H1 (cell line): ENCODE data around the gene OSTN. TPM values are rescaled to one million over a fixed set of nuclear protein-coding genes. Genes with fewer than 3 reads are reported as not detected.

Experiments used
- CTCF ChIA-PET: fragments of 300-600 bp; sonication (Branson Sonifier 250); formaldehyde crosslinking; loops from one replicate; lab custom pipeline; 2021; ENCODE audit not compliant: partially characterized antibody; lab: Charles Lee
- POLR2A ChIA-PET: fragments of 300-600 bp; sonication (Branson Sonifier 250); formaldehyde crosslinking; loops from one replicate; lab custom pipeline; 2021; ENCODE audit warnings: inconsistent platforms; ENCODE audit not compliant: partially characterized antibody; lab: Charles Lee
- DNase-seq, 2 experiments: peaks; one replicate each; pipeline versions ENCODE4 v3.0.0 to v3.0.0-alpha.2; 2010 to 2022; ENCODE audit warnings: low spot score in 2 of 2, low read depth in 1 of 2, mixed read lengths in 1 of 2
- FAIRE-seq: peaks from 2 replicates; lab custom pipeline; 2011; peaks lifted over from hg19 to GRCh38; lab: Jason Lieb, UNC
- H2AFZ ChIP-seq: 2 replicates; pipeline ENCODE4 v1.8.1; 2012; ENCODE audit warnings: low read length, inconsistent platforms
- H2AK5ac ChIP-seq: 2 replicates; pipeline ENCODE4 v1.6.1; 2013; ENCODE audit warnings: low read depth, low read length
- H2BK120ac ChIP-seq: replicated peaks from 2 replicates; pipeline ENCODE3; 2013; ENCODE audit warnings: low read depth, low read length, inconsistent platforms
- H2BK12ac ChIP-seq: 2 replicates; pipeline ENCODE4 v1.6.1; 2013; ENCODE audit warnings: low read depth, low read length
- H2BK15ac ChIP-seq: 2 replicates; pipeline ENCODE4 v1.6.1; 2013; ENCODE audit warnings: low read length
- H2BK20ac ChIP-seq: 2 replicates; pipeline ENCODE4 v1.6.1; 2013; ENCODE audit warnings: low read length
- H2BK5ac ChIP-seq: 2 replicates; pipeline ENCODE4 v1.6.1; 2013; ENCODE audit warnings: low read depth, low read length
- H3K14ac ChIP-seq: 2 replicates; pipeline ENCODE4 v1.6.1; 2013; ENCODE audit warnings: inconsistent platforms; ENCODE audit not compliant: insufficient read length
- H3K18ac ChIP-seq: 2 replicates; pipeline ENCODE4 v1.6.1; 2013; ENCODE audit warnings: low read length; ENCODE audit errors: extremely low read depth
- H3K23ac ChIP-seq: 2 replicates; pipeline ENCODE4 v1.6.1; 2013; ENCODE audit warnings: inconsistent platforms; ENCODE audit not compliant: insufficient read length
- H3K23me2 ChIP-seq: 2 replicates; pipeline ENCODE4 v1.6.1; 2013; ENCODE audit warnings: low read depth, low read length
- H3K27ac ChIP-seq: 2 replicates; pipeline ENCODE4 v1.6.1; 2011; ENCODE audit warnings: low read depth, low read length, inconsistent platforms
- H3K27me3 ChIP-seq, 4 experiments: replicated peaks in 1 of 4; 1 replicate in 1 of 4; 2 replicates in 3 of 4; pipeline versions ENCODE4 v1.6.1 to v1.8.1; 2011 to 2013; ENCODE audit warnings: low read length in 3 of 4, mild to moderate bottlenecking in 3 of 4, inconsistent platforms in 2 of 4, mixed read lengths in 2 of 4, moderate library complexity in 1 of 4; ENCODE audit not compliant: control insufficient read depth in 3 of 4, insufficient read depth in 3 of 4; ENCODE audit errors: extremely low read depth in 1 of 4
- H3K36me3 ChIP-seq, 4 experiments: 2 replicates each; pipeline versions ENCODE4 v1.6.1 to v1.8.1; 2011 to 2013; ENCODE audit warnings: mild to moderate bottlenecking in 4 of 4, low read length in 3 of 4, moderate library complexity in 2 of 4, control low read depth in 1 of 4, inconsistent platforms in 1 of 4; ENCODE audit not compliant: insufficient read depth in 4 of 4, control insufficient read depth in 2 of 4
- H3K4ac ChIP-seq: replicated peaks from 2 replicates; pipeline ENCODE3; 2013; ENCODE audit warnings: low read length, low read depth, mixed read lengths, inconsistent platforms; ENCODE audit not compliant: insufficient read length
- H3K4me1 ChIP-seq, 4 experiments: replicated peaks in 1 of 4; 1 replicate in 1 of 4; 2 replicates in 3 of 4; pipeline versions ENCODE4 v1.6.1 to v1.8.1; 2011 to 2013; ENCODE audit warnings: low read length in 3 of 4, inconsistent platforms in 2 of 4, mixed read lengths in 1 of 4; ENCODE audit not compliant: insufficient read depth in 4 of 4, control insufficient read depth in 3 of 4
- H3K4me2 ChIP-seq, 2 experiments: 2 replicates each; pipeline versions ENCODE4 v1.6.1 to v1.8.1; 2011 to 2013; ENCODE audit warnings: low read depth in 2 of 2, low read length in 2 of 2, control low read depth in 1 of 2, inconsistent platforms in 1 of 2, mild to moderate bottlenecking in 1 of 2; ENCODE audit not compliant: insufficient read depth in 1 of 2
- H3K4me3 ChIP-seq, 4 experiments: fragments of 200-600, 300-600 bp in 1 of 4; sonication (generic), shearing (Covaris generic), sonication (Bioruptor Twin) in 1 of 4; 2 replicates each; pipeline versions ENCODE4 v1.5.1 to v1.8.1; 2011 to 2016; ENCODE audit warnings: low read length in 4 of 4, low read depth in 3 of 4, control low read depth in 2 of 4, inconsistent platforms in 2 of 4, mild to moderate bottlenecking in 2 of 4, mixed read lengths in 1 of 4, moderate library complexity in 1 of 4; ENCODE audit not compliant: insufficient read depth in 2 of 4; ENCODE audit errors: extremely low read depth in 1 of 4
- H3K56ac ChIP-seq: replicated peaks from 2 replicates; pipeline ENCODE3; 2013; ENCODE audit warnings: low read depth, mild to moderate bottlenecking, mixed read lengths, low read length, inconsistent platforms; ENCODE audit not compliant: insufficient read length
- H3K79me1 ChIP-seq: 2 replicates; pipeline ENCODE4 v1.6.1; 2013; ENCODE audit warnings: low read depth, low read length, control low read depth
- H3K79me2 ChIP-seq, 2 experiments: 2 replicates each; pipeline versions ENCODE4 v1.6.1 to v1.8.1; 2012 to 2013; ENCODE audit warnings: low read length in 2 of 2, mild to moderate bottlenecking in 2 of 2, inconsistent platforms in 1 of 2; ENCODE audit not compliant: insufficient read depth in 2 of 2, control insufficient read depth in 1 of 2
- H3K9ac ChIP-seq, 4 experiments: replicated peaks in 1 of 4; 1 replicate in 1 of 4; 2 replicates in 3 of 4; pipeline versions ENCODE4 v1.6.1 to v1.8.1; 2011 to 2013; ENCODE audit warnings: low read depth in 3 of 4, low read length in 3 of 4, control low read depth in 2 of 4, mild to moderate bottlenecking in 2 of 4, moderate library complexity in 2 of 4, inconsistent platforms in 1 of 4; ENCODE audit errors: extremely low read depth in 1 of 4
- H3K9me3 ChIP-seq, 2 experiments: 2 replicates each; pipeline versions ENCODE4 v1.6.1 to v1.8.1; 2012 to 2013; ENCODE audit warnings: mild to moderate bottlenecking in 2 of 2, moderate library complexity in 2 of 2, control low read depth in 1 of 2, inconsistent platforms in 1 of 2, low read depth in 1 of 2, low read length in 1 of 2, mixed read lengths in 1 of 2; ENCODE audit not compliant: insufficient read depth in 2 of 2
- H4K20me1 ChIP-seq, 2 experiments: replicated peaks in 1 of 2; 2 replicates each; pipeline versions ENCODE3 to v1.8.1; 2011 to 2013; ENCODE audit warnings: inconsistent platforms in 2 of 2, low read length in 2 of 2, mild to moderate bottlenecking in 1 of 2; ENCODE audit not compliant: insufficient read depth in 2 of 2, control insufficient read depth in 1 of 2
- H4K5ac ChIP-seq: 2 replicates; pipeline ENCODE4 v1.6.1; 2013; ENCODE audit warnings: low read length, low read depth, mixed read lengths, inconsistent platforms; ENCODE audit not compliant: insufficient read length
- H4K8ac ChIP-seq: 2 replicates; pipeline ENCODE4 v1.8.0; 2013; ENCODE audit warnings: mild to moderate bottlenecking, moderate library complexity, low read length, inconsistent platforms; ENCODE audit not compliant: insufficient read depth; ENCODE audit errors: extremely low read depth
- H4K91ac ChIP-seq: replicated peaks from 2 replicates; pipeline ENCODE3; 2013; ENCODE audit warnings: low read length, mixed read lengths, inconsistent platforms; ENCODE audit not compliant: insufficient read length
- CBX5 ChIP-seq: fragments of 300-800, 300-1000 bp; sonication (generic); IDR thresholded peaks from 2 replicates; pipeline ENCODE4 v1.7.1; 2016; ENCODE audit warnings: antibody characterized with exemption, low read length, low read depth
- CHD2 ChIP-seq: IDR thresholded peaks from 2 replicates; pipeline ENCODE4 v1.6.1; 2012; ENCODE audit warnings: low read length, improper control_type of control experiment
- GTF2F1 ChIP-seq: IDR thresholded peaks from 2 replicates; pipeline ENCODE4 v1.6.1; 2012; ENCODE audit warnings: low read depth, low read length, improper control_type of control experiment, borderline replicate concordance
- NRF1 ChIP-seq: IDR thresholded peaks from 2 replicates; pipeline ENCODE4 v1.6.1; 2011; ENCODE audit warnings: mild to moderate bottlenecking, low read depth, low read length, improper control_type of control experiment
- PHF8 ChIP-seq: fragments of 200-600 bp; sonication (generic); conservative IDR thresholded peaks from 2 replicates; pipeline ENCODE4 v1.7.1; 2012; ENCODE audit warnings: low read depth, mild to moderate bottlenecking, inconsistent platforms, low read length, moderate library complexity
- POLR2AphosphoS5 ChIP-seq: IDR thresholded peaks from 2 replicates; pipeline ENCODE4 v1.6.1; 2011; ENCODE audit warnings: low read depth, low read length
- RAD21 ChIP-seq, 2 experiments: IDR thresholded peaks in 1 of 2; conservative IDR thresholded peaks in 1 of 2; 2 replicates each; pipeline ENCODE4 v1.6.1; 2011; ENCODE audit warnings: low read depth in 2 of 2, low read length in 2 of 2, improper control_type of control experiment in 1 of 2, inconsistent platforms in 1 of 2, mild to moderate bottlenecking in 1 of 2, moderate library complexity in 1 of 2
- SAP30 ChIP-seq: fragments of 300-600 bp; sonication (generic); IDR thresholded peaks from 2 replicates; pipeline ENCODE4 v1.7.1; 2012; ENCODE audit warnings: low read length, moderate library complexity, mild to moderate bottlenecking, inconsistent platforms; ENCODE audit not compliant: insufficient read depth, insufficient replicate concordance
- SIX5 ChIP-seq: IDR thresholded peaks from 2 replicates; pipeline ENCODE4 v1.6.1; 2011; ENCODE audit warnings: mild to moderate bottlenecking, low read depth, low read length
- TBP ChIP-seq: IDR thresholded peaks from 2 replicates; pipeline ENCODE4 v1.6.1; 2011; ENCODE audit warnings: low read depth, low read length, improper control_type of control experiment
- polyA plus RNA-seq, 7 experiments: library from polyadenylated mRNA; depleted of rRNA in 3 of 7; stranded (reverse) in 5 of 7; unstranded in 2 of 7; fragments of >200 nt in 5 of 7; fragments of 200-250 nt in 2 of 7; gene quantifications; 1 replicate in 5 of 7; 2 replicates in 1 of 7; 4 replicates in 1 of 7; pipeline versions ENCODE4 v1.2.1 to v1.2.3, GENCODE V29; 2011 to 2013; ENCODE audit warnings: missing spikeins in 2 of 7, mixed read lengths in 2 of 7
- total RNA-seq: library from RNA; stranded (reverse); fragmentation: NEBNext Ultra II Directional; extraction: Animal tissue kit (Norgen Biotek cat#: 25700); gene quantifications from 2 replicates; pipeline ENCODE4 v1.2.1, GENCODE V29; 2021

Gene OSTN
- total and polyA plus RNA-seq, 2 of the 8 experiments (the other 6 are each of a cell fraction or from before 2014, with no cell fraction given): not detected

DNA sequence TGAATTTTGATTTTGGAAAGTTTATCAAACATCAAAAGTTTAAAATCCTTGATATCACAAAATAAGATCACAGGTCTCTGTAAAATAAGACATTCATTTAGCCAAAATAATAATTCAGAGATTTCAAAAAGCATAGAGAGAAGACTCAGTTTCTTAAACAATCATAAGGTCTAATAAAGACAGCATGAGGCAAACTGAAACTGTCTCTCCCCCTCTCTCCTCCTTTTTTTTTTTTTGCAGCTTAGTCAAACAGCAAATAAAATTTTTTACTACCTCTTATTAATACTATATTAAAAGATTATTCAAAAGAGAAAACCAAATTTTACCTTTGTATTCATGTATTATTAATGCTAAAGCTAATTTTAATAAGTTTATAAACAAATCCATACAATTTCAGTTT, 57.4 kb downstream of the OSTN start:
- TF ChIP-seq SAP30 (no peak), NRF1 (no peak), TBP (no peak), RAD21 (IDR thresholded peaks at IDR 0.05 in 1 of 2, conservative IDR thresholded peaks at IDR 0.05 in 1 of 2; ENCODE audit: low read depth in 2 of 2, low read length in 2 of 2) (no peak), POLR2AphosphoS5 (no peak), SIX5 (no peak), PHF8 (no peak), CHD2 (no peak), GTF2F1 (no peak), CBX5 (no peak)
- Histone ChIP-seq H2AK5ac (no peak overlapping the region), H3K14ac (no peak overlapping the region), H3K4me2 (no peak overlapping the region), H3K56ac (no peak overlapping the region), H2BK12ac (no peak overlapping the region), H3K23ac (no peak overlapping the region), H3K9me3 (no peaks in the 10 kb centered on the region), H3K4ac (no peak overlapping the region), H3K27me3 (no peaks in the 10 kb centered on the region), H2BK15ac (no peak overlapping the region), H2BK20ac (no peak overlapping the region), H3K36me3 (no peaks in the 10 kb centered on the region), H3K23me2 (no peaks in the 10 kb centered on the region), H3K79me1 (no peaks in the 10 kb centered on the region), H4K5ac (no peak overlapping the region), H2BK5ac (no peak overlapping the region), H3K9ac (no peak overlapping the region), H2BK120ac (no peak overlapping the region), H3K27ac (no peak overlapping the region), H3K4me3 (no peak overlapping the region), H3K18ac (no peak overlapping the region), H3K4me1 (peaks cover 3 to 17% (median 15%) of the 10 kb centered on the region in 4 experiments; a peak in 5 of 7 replicates), H2AFZ (no peak overlapping the region), H4K91ac (no peak overlapping the region), H3K79me2 (no peaks in the 10 kb centered on the region), H4K8ac (no peak overlapping the region), H4K20me1 (no peaks in the 10 kb centered on the region)
- POLR2A ChIA-PET: no interaction called here
- DNase-seq: no peak
- CTCF ChIA-PET: no interaction called here
- FAIRE-seq: no peak
